ENCODE data around the gene SHOX. TPM values are rescaled to one million over a fixed set of nuclear protein-coding genes. Genes with fewer than 3 reads are reported as not detected.
"Not testable (repeated sequence)": the region's sequence is repeated elsewhere in the genome, so short reads cannot be mapped to it uniquely, and the experiment has no call there.

The SHOX gene
- total RNA-seq, 1 donor from 2014 or later: not detected

GRCh38 chrX:637660-638481 is 7.3 kb downstream of the SHOX start:
- no peak for DNase-seq (ENCODE audit: low read depth)

GRCh38 chrX:638482-639131 is 8.0 kb downstream of the SHOX start:
- DNase-seq (ENCODE audit: low read depth): no peak

DNA sequence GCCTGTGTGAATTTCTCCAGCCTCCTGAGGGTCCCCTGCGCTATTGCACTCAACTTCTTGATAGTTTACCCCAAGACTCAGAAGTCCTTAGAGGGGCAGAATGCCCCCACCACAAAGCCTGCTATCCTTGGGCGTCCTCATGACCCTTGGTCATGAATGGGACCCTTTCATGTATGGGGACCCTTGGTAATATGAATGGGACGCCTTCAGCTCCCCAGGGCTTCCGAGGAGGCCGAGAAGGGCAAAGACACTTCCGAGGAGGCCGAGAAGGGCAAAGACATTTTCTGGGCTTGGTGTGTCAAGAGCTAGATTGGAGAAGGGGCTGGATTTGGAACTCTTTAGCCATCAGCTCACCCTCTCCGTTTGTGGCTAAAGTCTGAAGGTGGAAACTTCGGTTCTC is 8.6 kb downstream of the SHOX start:
- no peak for DNase-seq (ENCODE audit: low read depth)

GRCh38 chrX:640641-641040 is 10.1 kb downstream of the SHOX start:
- DNase-seq (ENCODE audit: low read depth): no peak

GRCh38 chrX:641671-642435 is 11.3 kb downstream of the SHOX start:
- no peak for DNase-seq (ENCODE audit: low read depth)

- DNase-seq (ENCODE audit: low read depth): no peak
Observed at GRCh38 chrX:642436-643240, 12.0 kb downstream of the SHOX start.

GRCh38 chrX:643241-643595 is 12.6 kb downstream of the SHOX start:
- no peak for DNase-seq (ENCODE audit: low read depth)

GRCh38 chrX:643911-644303 is 13.3 kb downstream of the SHOX start:
- no peak for DNase-seq (ENCODE audit: low read depth)

GRCh38 chrX:644304-645281 is 14.0 kb downstream of the SHOX start:
- DNase-seq (ENCODE audit: low read depth): no peak

- no peak for DNase-seq (ENCODE audit: low read depth)
Observed at GRCh38 chrX:646228-646495, 15.6 kb downstream of the SHOX start.

DNA sequence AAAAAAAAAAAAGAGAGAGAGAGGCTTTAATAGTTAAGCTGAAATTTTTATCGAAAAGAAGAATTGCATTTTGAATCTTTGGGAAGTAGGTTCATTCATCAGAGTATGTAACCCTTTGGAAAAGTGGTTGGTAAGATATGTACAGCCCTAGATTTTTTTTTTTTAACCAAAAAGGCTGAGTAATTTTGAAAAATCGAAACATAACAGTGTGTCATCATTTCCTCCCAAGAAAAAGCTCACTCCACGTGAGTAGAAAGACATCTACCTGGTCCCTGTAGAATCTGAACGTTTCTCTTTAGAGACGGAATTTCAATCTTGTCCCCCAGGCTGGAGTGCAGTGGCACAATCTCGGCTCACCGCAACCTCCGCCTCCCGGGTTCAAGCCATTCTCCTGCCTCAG is 16.2 kb downstream of the SHOX start:
- no peak for DNase-seq (ENCODE audit: low read depth)

- DNase-seq (ENCODE audit: low read depth): no peak
Observed at GRCh38 chrX:649166-649565, 18.6 kb downstream of the SHOX start.

DNA sequence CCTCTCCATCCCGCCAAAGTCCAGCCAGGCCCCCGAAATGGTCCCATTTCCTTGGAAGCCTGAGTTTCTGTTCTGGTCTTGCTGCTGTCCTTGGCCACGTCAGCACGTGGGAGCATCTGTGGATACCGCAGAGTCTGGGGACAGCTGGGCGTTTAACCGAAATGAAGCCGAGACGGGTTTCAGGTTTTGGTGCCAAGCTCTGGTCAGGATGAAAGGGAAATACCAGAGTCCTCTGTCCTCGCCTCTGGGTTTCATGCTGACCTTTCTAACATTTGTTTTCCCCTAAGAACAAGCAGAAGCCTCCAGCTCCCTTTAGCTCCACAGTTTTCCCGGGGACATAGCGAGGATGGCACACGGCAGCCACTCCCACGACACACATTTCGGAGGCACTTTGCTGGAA is 19.7 kb downstream of the SHOX start:
- no peak for DNase-seq (ENCODE audit: low read depth)

- no peak for DNase-seq (ENCODE audit: low read depth)
Observed at GRCh38 chrX:650811-651210, 20.2 kb downstream of the SHOX start.

DNA sequence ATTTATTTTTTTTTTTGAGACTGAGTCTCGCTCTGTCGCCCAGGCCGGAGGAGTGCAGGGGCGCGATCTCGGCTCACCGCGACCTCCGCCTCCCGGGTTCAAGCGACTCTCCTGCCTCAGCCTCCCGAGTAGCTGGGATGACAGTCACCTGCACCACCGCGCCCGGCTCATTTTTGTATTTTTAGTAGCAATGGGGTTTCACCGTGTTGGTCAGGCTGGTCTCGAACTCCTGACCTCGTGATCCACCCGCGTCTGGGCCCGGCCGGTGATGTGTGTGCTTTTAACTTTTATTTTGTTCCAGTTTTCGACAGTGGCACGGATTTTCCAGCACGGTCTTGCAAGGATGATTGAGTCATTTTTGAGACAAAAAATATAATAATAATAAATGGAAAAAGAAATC is 21.3 kb downstream of the SHOX start:
- not testable (repeated sequence) for DNase-seq (ENCODE audit: low read depth)

GRCh38 chrX:652341-652741 is 21.8 kb downstream of the SHOX start:
- DNase-seq (ENCODE audit: low read depth): no peak

DNA sequence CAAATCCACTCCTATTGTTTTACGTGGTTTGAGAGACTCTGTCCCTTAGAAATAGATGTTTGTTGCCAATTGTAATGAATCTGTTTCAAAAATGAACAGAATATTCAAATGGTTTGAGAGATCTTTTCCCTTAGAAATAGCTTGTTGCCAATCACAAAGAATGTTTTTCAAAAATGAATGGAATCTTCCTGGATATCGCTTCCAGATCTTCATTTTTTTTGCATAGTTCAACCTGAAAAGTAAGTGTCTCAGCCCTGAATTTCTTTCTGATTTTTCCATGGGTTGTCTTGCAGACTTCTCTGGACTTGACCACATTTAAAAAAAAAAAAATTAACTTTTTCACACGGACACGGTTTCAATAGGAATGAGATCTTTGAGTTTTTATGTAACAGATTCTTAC is 22.7 kb downstream of the SHOX start:
- DNase-seq (ENCODE audit: low read depth): no peak

DNA sequence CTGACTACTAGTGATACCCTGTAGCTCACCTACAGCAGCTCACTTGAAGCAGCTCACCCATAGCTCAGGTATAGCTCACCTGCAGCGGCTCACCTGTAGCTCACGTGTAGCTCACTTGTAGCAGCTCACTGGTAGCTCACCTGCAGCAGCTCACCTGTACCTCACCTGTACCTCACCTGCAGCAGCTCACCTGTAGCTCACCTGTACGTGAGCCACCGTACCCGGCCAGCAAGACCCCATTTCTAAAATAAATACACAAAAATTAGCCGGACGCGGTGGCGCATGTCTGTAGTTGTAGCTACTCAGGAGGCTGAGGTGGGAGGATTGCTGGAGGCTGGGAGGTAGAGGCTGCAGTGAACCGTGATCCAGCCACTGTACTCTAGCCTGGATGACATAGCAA is 30.6 kb downstream of the SHOX start:
- no peak for DNase-seq (ENCODE audit: low read depth)

- DNase-seq (ENCODE audit: low read depth): no peak
Observed at GRCh38 chrX:662126-662525, 31.5 kb downstream of the SHOX start.

GRCh38 chrX:663841-664240 is 33.2 kb downstream of the SHOX start:
- DNase-seq (ENCODE audit: low read depth): no peak
